Mesothelial cell of epicardium (in vitro differentiated cells): Measurements from ENCODE around the gene ZBTB43. TPM values are rescaled to one million over a fixed set of nuclear protein-coding genes. Genes with fewer than 3 reads are reported as not detected.

Experiments
- DNase-seq, 2 experiments: peaks; one replicate each; pipeline ENCODE4 v3.0.0; 2021; ENCODE audit warnings: low spot score in 2 of 2; ENCODE audit not compliant: unreplicated experiment in 2 of 2
- H3K27ac Mint-ChIP-seq: 2 replicates; pipeline ENCODE4 v1.8.0; 2021; ENCODE audit warnings: mixed read lengths
- H3K27me3 Mint-ChIP-seq: 2 replicates; pipeline ENCODE4 v1.8.0; 2021; ENCODE audit warnings: low read depth, mixed read lengths
- H3K36me3 Mint-ChIP-seq: 2 replicates; pipeline ENCODE4 v1.8.0; 2021; ENCODE audit warnings: mixed read lengths
- H3K4me1 Mint-ChIP-seq: 2 replicates; pipeline ENCODE4 v1.8.0; 2021; ENCODE audit warnings: mixed read lengths
- H3K4me3 Mint-ChIP-seq: 2 replicates; pipeline ENCODE4 v1.8.0; 2021; ENCODE audit warnings: mild to moderate bottlenecking, moderate library complexity, mixed read lengths
- H3K9me3 Mint-ChIP-seq: 2 replicates; pipeline ENCODE4 v1.8.0; 2021; ENCODE audit warnings: mixed read lengths
- CTCF ChIP-seq: fragments of 200-600 bp; sonication (generic); IDR thresholded peaks from one replicate; pipeline ENCODE4 v1.5.0; 2021; ENCODE audit warnings: antibody characterized with exemption; ENCODE audit not compliant: unreplicated experiment
- total RNA-seq: library from RNA; stranded (reverse); gene quantifications from 3 replicates; pipeline ENCODE4 v1.2.1, GENCODE V29; 2021

The ZBTB43 gene
- total RNA-seq, 1 donor from 2014 or later = 21.4 TPM

- Mint-ChIP-seq H3K4me3 (no peak overlapping the region), H3K36me3 (no peaks in the 10 kb centered on the region), H3K27me3 (peaks cover 27% of the 10 kb centered on the region), H3K27ac (no peak overlapping the region), H3K4me1 (no peaks in the 10 kb centered on the region), H3K9me3 (peaks cover 5% of the 10 kb centered on the region)
- DNase-seq = no peak
- no peak for TF ChIP-seq CTCF
Observed at GRCh38 chr9:126761274-126761673, 43.6 kb upstream of the ZBTB43 start.

- peaks cover 23% of the 10 kb centered on the region for H3K27me3 Mint-ChIP-seq
- no peak overlapping the region for H3K4me3 Mint-ChIP-seq
- no peak for DNase-seq
- no peak for TF ChIP-seq CTCF
- H3K9me3 Mint-ChIP-seq = peaks cover 5% of the 10 kb centered on the region
- no peak overlapping the region for H3K27ac Mint-ChIP-seq
- H3K4me1 Mint-ChIP-seq = no peaks in the 10 kb centered on the region
- H3K36me3 Mint-ChIP-seq = no peaks in the 10 kb centered on the region
Observed at GRCh38 chr9:126763130-126763764, 41.6 kb upstream of the ZBTB43 start.

- H3K4me1 Mint-ChIP-seq = no peaks in the 10 kb centered on the region
- no peak for DNase-seq
- TF ChIP-seq CTCF = peak; percentile 38
- peaks cover 48% of the 10 kb centered on the region for H3K27me3 Mint-ChIP-seq
- H3K4me3 Mint-ChIP-seq = no peak overlapping the region
- no peak overlapping the region for H3K27ac Mint-ChIP-seq
- H3K36me3 Mint-ChIP-seq = no peaks in the 10 kb centered on the region
- H3K9me3 Mint-ChIP-seq = no peaks in the 10 kb centered on the region
Observed at GRCh38 chr9:126773004-126773607, 31.7 kb upstream of the ZBTB43 start.

- no peak overlapping the region for H3K4me3 Mint-ChIP-seq
- no peak overlapping the region for H3K27ac Mint-ChIP-seq
- TF ChIP-seq CTCF = no peak
- no peak for DNase-seq
- H3K9me3 Mint-ChIP-seq = no peaks in the 10 kb centered on the region
- no peaks in the 10 kb centered on the region for H3K36me3 Mint-ChIP-seq
- H3K4me1 Mint-ChIP-seq = no peaks in the 10 kb centered on the region
- peaks cover 68% of the 10 kb centered on the region for H3K27me3 Mint-ChIP-seq
Observed at GRCh38 chr9:126775926-126776325, 28.9 kb upstream of the ZBTB43 start.

GRCh38 chr9:126777733-126778132 lies 27.1 kb upstream of the ZBTB43 start:
- Mint-ChIP-seq H3K4me1 (peaks cover 6% of the 10 kb centered on the region), H3K9me3 (no peaks in the 10 kb centered on the region), H3K27me3 (peaks cover 72% of the 10 kb centered on the region), H3K36me3 (no peaks in the 10 kb centered on the region), H3K27ac (no peak overlapping the region), H3K4me3 (no peak overlapping the region)
- no peak for DNase-seq
- no peak for TF ChIP-seq CTCF
